SJSA1 (cell line): ENCODE measurements around the gene EMP1. TPM values are rescaled to one million over a fixed set of nuclear protein-coding genes. Genes with fewer than 3 reads are reported as not detected.

Experiments used
- DNase-seq, 2 experiments: peaks; one replicate each; pipeline ENCODE4 v3.0.0-alpha.2; 2015 to 2020; ENCODE audit warnings: low spot score in 2 of 2, low read depth in 1 of 2
- H3K27ac ChIP-seq: fragments of 250-450 bp; sonication (Bioruptor Pico); 2 replicates; pipeline ENCODE4 v1.5.1; 2020; ENCODE audit warnings: mild to moderate bottlenecking, moderate library complexity
- H3K27me3 ChIP-seq: fragments of 250-450 bp; sonication (Bioruptor Pico); replicated peaks from 2 replicates; pipeline ENCODE4 v1.5.1; 2020; ENCODE audit warnings: mild to moderate bottlenecking, moderate library complexity
- H3K36me3 ChIP-seq: fragments of 250-450 bp; sonication (Bioruptor Pico); 2 replicates; pipeline ENCODE4 v1.5.1; 2020; ENCODE audit warnings: mild to moderate bottlenecking
- H3K4me1 ChIP-seq: fragments of 250-450 bp; sonication (Bioruptor Pico); replicated peaks from 2 replicates; pipeline ENCODE4 v1.6.1; 2021; ENCODE audit warnings: mild to moderate bottlenecking
- H3K4me3 ChIP-seq: fragments of 250-450 bp; sonication (Bioruptor Pico); 2 replicates; pipeline ENCODE4 v1.5.1; 2020; ENCODE audit warnings: mild to moderate bottlenecking
- H3K9me3 ChIP-seq: fragments of 250-450 bp; sonication (Bioruptor Pico); replicated peaks from 2 replicates; pipeline ENCODE4 v1.5.1; 2020; ENCODE audit warnings: mild to moderate bottlenecking
- total RNA-seq: library from RNA; depleted of rRNA; stranded (reverse); fragments of >200 nt; shearing (Covaris generic); gene quantifications from 2 replicates; pipeline ENCODE4 v1.2.3, GENCODE V29; 2014

The EMP1 gene
- total RNA-seq, 1 experiment from 2014 or later: 159 TPM

DNA sequence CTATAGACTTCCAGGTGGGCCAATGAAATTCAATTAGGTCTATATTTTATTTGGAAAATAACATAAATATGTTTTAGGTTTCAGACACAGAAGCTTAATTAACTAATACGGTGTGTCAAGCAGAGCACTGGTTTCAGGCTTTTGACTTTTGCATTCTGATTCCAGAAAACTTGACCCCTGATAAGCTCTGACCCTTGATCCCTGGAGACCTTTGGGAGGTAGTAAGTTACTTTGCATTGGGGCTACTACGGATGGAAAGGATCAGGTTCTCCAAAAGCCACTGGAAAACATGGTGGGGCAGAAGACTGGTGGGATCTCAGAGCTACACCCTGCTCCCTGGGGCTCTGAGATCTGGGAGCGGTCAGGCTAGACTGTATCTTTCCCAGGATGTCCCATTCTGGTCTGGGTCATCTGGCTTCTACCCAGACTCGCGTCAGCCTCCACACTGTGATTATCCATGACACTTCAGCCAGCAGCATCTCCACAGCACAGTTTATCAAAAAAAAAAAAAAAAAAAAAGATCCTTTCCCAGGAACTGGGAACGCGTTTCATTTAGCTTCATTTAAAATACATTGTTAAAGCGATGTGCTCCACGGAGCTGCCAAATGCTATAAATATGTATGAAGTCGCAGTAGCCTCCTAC, 17.8 kb upstream of the EMP1 start:
- Histone ChIP-seq H3K27ac (no peak overlapping the region), H3K27me3 (no peaks in the 10 kb centered on the region), H3K36me3 (no peaks in the 10 kb centered on the region), H3K9me3 (no peaks in the 10 kb centered on the region), H3K4me3 (no peak overlapping the region), H3K4me1 (peaks cover 37% of the 10 kb centered on the region)
- peak in 1 of 2 experiments; percentile 10 for DNase-seq

DNA sequence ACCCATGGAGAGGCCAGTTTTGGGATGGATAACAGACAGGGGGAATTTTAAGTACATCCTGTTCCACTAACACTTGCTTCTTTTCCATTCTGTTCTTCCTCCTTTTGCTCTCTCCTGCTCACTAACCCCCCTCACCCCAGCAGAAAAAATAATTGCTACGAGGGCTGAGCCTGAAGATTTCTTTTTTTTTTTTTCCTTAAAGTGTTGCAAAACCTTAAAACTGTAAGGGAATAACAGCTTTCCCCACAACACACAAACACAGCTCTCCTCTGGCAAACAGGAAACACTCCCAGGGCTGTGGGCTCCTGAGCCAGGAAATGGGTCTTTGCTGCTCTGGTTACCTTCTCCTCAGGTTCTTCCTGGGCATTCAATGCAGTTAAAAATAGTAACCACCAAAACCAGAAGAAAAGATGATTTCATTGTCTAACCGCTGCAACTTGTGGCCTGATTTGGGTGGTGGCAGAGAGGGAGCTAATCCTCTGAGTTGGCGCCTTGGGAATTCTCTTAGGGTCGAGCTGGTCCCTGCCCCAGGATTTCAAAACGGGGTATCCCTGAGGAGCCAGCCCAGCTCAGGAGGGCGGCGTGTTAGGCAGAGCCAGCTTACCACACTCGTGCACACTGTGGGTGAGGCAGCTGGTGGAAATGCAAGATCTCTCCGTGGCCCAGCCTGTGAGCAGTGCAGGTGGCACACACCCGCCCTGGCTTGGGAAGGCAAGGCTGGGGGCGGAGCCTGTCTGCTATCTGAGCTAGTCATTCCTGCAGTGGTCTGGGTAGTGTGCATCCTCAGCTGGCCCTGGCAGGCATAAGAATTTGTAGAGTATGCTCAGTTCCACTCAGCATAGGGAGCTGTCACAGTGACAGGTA, 17.1 kb upstream of the EMP1 start:
- no peaks in the 10 kb centered on the region for H3K27me3 ChIP-seq
- H3K4me1 ChIP-seq: peaks cover 30% of the 10 kb centered on the region
- H3K9me3 ChIP-seq: no peaks in the 10 kb centered on the region
- H3K36me3 ChIP-seq: no peaks in the 10 kb centered on the region
- H3K27ac ChIP-seq: no peak overlapping the region
- no peak overlapping the region for H3K4me3 ChIP-seq
- peak in 1 of 2 experiments; percentile 49 for DNase-seq

DNA sequence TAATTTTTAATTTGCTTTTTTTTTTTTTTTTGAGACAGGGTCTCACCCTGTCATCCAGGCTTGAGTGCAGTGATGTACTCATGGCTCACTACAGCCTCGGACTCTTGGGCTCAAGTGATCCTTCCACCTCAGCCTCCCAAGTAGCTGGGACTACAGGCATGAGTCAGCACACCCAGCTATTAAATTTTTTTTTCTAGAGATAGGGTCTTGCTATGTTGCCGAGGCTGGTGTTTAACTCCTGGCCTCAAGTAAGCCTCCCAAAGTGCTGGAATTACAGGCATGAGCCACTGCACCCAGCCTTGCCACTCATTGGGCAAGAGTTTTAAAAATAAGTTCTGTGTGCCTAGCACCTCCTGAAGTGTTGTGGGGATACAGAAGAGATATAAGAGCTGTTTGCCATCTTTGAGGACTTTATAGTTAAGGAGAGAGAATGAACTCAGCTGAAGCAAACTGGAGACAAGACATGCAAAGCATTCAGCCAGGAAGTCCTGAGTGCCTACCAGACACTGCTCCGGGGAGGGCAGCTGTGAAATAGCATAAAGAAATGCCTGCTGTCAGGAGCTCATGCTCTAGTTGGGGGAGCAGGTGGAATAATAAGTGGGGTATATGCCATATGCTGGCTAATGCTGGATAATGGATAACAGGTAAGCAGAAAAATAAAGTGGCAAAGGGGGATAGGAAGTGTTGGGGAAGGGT, 15.0 kb upstream of the EMP1 start:
- no peaks in the 10 kb centered on the region for H3K36me3 ChIP-seq
- H3K9me3 ChIP-seq: no peaks in the 10 kb centered on the region
- H3K4me1 ChIP-seq: peaks cover 29% of the 10 kb centered on the region
- H3K27ac ChIP-seq: no peak overlapping the region
- H3K4me3 ChIP-seq: no peak overlapping the region
- H3K27me3 ChIP-seq: no peaks in the 10 kb centered on the region
- DNase-seq: no peak

DNA sequence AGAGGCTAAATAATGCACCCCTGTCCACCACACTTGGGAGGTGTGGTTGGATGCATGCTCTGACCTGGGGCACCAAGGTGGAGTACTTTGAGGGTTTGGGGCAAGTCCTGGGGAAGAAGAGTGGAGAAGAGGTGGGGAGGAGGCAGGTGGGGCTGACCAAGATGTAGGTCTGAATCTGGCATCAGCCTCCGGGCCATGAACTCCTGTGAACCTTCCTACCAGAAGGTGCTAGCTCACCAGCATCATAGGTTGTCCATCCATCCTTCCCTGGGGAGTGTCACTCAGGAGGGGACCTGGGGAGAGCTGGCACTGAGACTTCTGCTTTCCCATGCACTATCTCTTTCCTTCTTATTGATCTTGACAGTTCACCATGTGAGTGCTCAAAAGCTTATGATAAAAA, 13.6 kb upstream of the EMP1 start:
- Histone ChIP-seq H3K27ac (no peak overlapping the region), H3K27me3 (no peaks in the 10 kb centered on the region), H3K9me3 (no peaks in the 10 kb centered on the region), H3K4me1 (peaks cover 43% of the 10 kb centered on the region), H3K36me3 (no peaks in the 10 kb centered on the region), H3K4me3 (no peak overlapping the region)
- no peak for DNase-seq

DNA sequence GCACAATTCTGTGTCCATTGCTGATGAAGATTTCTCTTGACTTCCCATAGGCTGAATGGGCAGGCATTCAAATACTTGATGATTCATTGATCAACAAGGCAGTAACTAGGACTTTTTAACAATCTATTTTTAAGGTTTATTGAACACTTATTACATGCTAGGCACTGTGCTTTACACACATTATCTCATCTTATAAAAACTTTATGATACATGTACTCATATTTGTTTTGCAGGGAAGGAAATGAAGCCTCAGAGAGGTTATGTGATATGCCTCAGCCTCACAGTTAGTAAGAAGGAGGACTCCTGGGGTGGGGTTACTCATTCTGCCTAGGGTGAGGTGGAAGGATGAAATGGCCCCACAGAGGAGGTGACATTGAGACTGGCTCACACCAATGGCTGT, 12.9 kb upstream of the EMP1 start:
- Histone ChIP-seq H3K27ac (no peak overlapping the region), H3K4me3 (no peak overlapping the region), H3K27me3 (no peaks in the 10 kb centered on the region), H3K4me1 (peaks cover 44% of the 10 kb centered on the region), H3K36me3 (no peaks in the 10 kb centered on the region), H3K9me3 (no peaks in the 10 kb centered on the region)
- no peak for DNase-seq

DNA sequence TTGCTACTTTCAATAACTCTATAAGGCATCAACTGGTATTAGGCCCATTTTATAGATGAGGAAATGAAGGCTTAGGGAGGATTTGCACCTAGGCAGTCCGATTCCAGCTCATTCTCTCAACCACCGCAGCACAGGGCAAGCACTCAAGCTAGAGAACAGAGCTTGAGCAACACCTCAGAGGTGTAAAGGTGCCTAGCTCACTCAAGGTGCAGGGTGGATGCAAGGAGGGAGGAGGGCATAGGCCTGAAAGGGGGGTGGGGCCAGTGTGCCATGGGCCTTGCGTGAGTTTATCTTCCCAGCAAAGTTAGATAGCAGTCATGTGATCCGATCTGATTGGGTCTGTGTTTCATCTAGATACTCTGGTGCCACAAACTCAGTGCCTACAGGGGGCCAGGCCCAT, 10.2 kb upstream of the EMP1 start:
- H3K4me3 ChIP-seq: no peak overlapping the region
- peak overlapping the region; percentile 80 for H3K27ac ChIP-seq
- no peak for DNase-seq
- no peaks in the 10 kb centered on the region for H3K27me3 ChIP-seq
- no peaks in the 10 kb centered on the region for H3K9me3 ChIP-seq
- peaks cover 34% of the 10 kb centered on the region for H3K4me1 ChIP-seq
- H3K36me3 ChIP-seq: no peaks in the 10 kb centered on the region

DNA sequence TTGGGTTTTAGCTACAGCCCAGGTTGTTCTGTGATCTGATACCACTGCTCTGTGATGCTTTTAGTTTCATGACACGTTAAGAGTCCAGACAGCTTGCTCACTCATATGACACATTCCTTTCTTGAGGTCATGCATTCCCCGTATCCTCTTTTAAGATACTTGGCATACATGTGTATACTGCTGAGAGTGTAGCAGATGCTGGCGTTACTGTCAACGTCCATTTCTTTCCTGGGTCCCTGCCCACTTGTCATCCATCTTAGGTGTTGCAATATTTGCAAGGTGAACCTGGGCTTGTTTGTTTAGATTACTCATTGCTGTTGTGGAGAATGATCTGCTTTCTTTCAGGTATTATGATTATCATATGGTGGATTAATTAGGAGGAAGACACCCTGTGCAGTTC, 9.1 kb upstream of the EMP1 start:
- Histone ChIP-seq H3K4me3 (no peak overlapping the region), H3K36me3 (no peaks in the 10 kb centered on the region), H3K9me3 (no peaks in the 10 kb centered on the region), H3K27ac (peak overlapping the region; percentile 80), H3K4me1 (peaks cover 29% of the 10 kb centered on the region), H3K27me3 (no peaks in the 10 kb centered on the region)
- DNase-seq: peak; percentile 65 to 72

DNA sequence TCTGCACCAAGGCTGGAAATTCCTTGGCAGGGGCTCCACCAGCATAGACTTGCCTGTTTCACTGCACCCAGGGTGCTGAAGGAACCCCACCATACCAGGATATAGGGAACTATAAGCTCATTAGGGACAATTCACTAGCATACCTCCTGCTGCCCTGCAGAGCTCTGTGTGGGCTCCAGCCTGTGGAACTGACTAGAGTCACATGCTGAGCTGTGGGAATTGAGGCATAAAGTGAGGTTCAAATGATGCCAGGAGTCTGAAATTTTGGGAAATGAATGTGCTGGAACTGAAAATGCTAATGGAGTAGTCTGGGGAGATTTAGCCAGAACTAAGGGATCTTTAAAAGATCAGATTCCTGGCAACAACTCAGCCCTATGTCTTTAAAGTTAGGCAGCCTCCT, 7.3 kb upstream of the EMP1 start:
- H3K4me1 ChIP-seq: peaks cover 39% of the 10 kb centered on the region
- DNase-seq: no peak
- no peaks in the 10 kb centered on the region for H3K36me3 ChIP-seq
- H3K9me3 ChIP-seq: no peaks in the 10 kb centered on the region
- no peaks in the 10 kb centered on the region for H3K27me3 ChIP-seq
- H3K4me3 ChIP-seq: no peak overlapping the region
- H3K27ac ChIP-seq: no peak overlapping the region

DNA sequence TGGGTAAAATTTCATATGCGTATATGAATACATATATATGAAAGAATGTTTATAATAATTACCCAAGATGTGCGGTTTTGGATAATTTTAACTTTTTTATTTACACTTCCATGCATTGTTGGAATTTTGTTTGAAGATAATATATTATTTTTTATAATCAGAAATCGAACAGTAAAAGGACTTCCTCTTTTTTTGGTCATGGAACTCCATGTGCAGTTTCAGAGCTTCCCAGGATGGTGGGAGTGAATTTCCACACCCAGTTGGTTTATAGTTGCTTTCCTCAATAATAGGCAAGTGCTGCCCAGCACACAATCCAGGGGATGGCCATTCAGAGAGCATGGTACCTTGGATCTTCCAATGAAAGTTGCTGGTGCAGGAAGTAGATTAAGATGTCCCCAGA, 6.3 kb upstream of the EMP1 start:
- Histone ChIP-seq H3K4me1 (peaks cover 50% of the 10 kb centered on the region), H3K36me3 (no peaks in the 10 kb centered on the region), H3K27me3 (no peaks in the 10 kb centered on the region), H3K9me3 (no peaks in the 10 kb centered on the region), H3K4me3 (no peak overlapping the region), H3K27ac (no peak overlapping the region)
- no peak for DNase-seq

DNA sequence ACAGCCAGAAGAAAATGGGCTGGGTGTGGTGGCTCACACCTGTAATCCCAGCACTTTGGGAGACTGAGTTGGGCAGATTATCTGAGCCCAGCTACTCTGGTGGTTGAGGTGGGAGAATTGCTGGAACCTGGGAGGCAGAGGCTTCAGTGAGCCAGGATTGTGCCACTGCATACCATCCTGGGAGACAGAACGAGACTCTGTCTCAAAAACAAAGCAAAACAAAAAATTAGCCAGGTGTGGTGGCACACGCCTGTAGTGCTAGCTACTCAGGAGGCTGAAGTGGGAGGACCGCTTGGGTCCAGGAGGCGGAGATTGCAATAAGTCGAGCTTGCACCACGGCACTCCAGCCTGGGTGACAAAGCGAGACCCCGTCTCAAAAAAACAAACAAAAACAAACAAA, 3.8 kb upstream of the EMP1 start:
- no peak for DNase-seq
- Histone ChIP-seq H3K27me3 (no peaks in the 10 kb centered on the region), H3K4me3 (no peak overlapping the region), H3K36me3 (no peaks in the 10 kb centered on the region), H3K27ac (no peak overlapping the region), H3K4me1 (peaks cover 37% of the 10 kb centered on the region), H3K9me3 (no peaks in the 10 kb centered on the region)

DNA sequence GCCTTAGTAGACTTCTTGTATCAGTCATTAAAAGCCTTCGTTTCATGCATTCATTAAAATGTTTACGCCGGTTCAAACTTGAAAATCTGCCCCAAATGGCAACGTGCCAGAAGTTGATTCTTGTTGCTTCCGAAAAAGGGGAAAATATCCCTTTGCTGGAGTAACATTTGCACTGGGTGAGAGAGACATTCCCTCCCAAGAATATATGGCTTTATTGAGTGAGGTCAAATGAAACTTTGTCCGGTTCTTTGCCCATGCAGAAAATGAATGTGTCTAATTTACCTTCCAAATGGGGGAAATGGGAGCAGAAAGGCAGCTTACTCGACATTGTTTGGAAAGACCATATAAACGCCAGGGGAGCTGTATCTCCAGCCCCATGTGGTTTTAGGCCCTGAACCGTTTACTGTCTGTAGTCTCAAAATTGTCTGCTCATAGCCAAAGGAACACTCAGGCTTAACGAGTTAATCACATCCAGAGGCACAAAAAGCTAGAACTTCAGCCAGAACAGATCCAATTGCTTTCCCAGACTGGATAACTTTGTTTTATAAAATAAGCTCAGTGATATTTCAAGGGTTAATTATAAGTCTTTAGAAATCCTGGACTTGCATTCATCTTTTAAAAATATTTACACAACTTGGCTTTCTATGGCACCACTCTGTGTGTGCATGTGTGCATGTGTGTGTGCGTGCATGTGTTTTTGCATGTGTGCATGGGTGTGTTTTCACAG, 2.9 kb upstream of the EMP1 start:
- no peak for DNase-seq
- H3K4me3 ChIP-seq: no peak overlapping the region
- no peaks in the 10 kb centered on the region for H3K9me3 ChIP-seq
- no peak overlapping the region for H3K27ac ChIP-seq
- peaks cover 41% of the 10 kb centered on the region for H3K4me1 ChIP-seq
- H3K27me3 ChIP-seq: no peaks in the 10 kb centered on the region
- H3K36me3 ChIP-seq: no peaks in the 10 kb centered on the region

DNA sequence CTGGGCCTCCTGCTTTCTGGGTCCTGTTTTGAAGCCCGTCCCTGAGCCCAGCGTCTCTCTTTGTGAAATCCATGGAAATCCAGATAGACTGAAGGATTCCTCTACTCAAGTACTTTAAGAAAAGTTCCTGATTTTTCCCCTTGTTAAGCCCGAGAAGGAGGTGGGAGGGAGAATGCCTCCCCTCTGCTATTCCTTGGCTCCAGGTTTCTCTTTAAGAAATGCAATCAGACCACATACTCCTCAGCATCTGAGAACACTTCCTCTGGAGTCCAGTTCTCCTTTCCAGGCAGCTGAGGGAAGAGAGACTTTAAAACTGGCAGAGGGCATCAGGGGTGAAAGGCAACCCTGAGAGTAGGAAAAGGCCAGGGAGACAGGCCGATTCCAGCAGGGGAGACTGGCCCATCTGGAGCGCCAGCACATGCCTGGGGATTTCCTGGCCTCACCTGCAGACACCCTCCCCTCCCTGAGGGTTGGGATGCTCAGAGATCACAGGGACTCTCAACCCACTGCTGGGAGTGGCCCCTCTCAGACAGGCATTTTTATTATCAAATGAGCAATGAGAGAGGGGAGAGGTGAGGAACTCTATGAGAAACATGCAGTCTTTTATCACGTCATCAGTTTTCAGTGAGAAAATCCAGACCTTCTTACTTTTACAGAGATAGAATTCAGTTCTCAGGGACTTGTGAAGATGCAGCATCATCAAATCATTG, 2.0 kb upstream of the EMP1 start:
- peak overlapping the region; percentile 84 for H3K27ac ChIP-seq

DNA sequence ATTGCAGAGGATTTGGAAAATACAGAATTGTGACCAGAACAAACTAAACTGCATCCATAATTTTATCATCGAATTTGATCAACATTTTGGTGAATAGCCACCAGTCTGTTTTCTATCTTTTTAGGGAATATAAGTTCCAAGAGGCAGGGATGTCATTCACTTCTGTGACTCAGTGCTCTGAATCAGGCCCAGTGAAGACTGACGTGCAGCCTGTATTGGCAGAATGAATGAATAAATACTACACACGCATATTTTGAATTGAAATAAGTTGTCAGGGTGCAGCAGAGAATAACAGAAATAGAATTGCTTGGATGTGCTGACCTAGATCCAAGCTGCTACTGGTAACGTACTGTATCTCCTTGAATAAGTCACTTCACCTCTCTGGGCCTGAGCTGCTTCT, 1.3 kb upstream of the EMP1 start:
- peaks cover 11% of the 10 kb centered on the region for H3K36me3 ChIP-seq
- H3K27ac ChIP-seq: peak overlapping the region; percentile 84
- H3K9me3 ChIP-seq: no peaks in the 10 kb centered on the region
- H3K27me3 ChIP-seq: no peaks in the 10 kb centered on the region
- no peak for DNase-seq
- no peak overlapping the region for H3K4me3 ChIP-seq
- H3K4me1 ChIP-seq: peaks cover 54% of the 10 kb centered on the region

More for the DNA sequence above, 2.0 kb upstream of the EMP1 start:
- peaks cover 47% of the 10 kb centered on the region for H3K4me1 ChIP-seq
- no peaks in the 10 kb centered on the region for H3K9me3 ChIP-seq
- no peaks in the 10 kb centered on the region for H3K27me3 ChIP-seq
- peaks cover 5% of the 10 kb centered on the region; the same call in 1 of the 2 replicates for H3K36me3 ChIP-seq
- H3K4me3 ChIP-seq: no peak overlapping the region
- no peak for DNase-seq
